Transverse colon (tissue), 4 donors: Measurements from ENCODE around the gene TMC7. TPM values are rescaled to one million over a fixed set of nuclear protein-coding genes. Genes with fewer than 3 reads are reported as not detected.

Experiments used
- DNase-seq: peaks from one replicate; pipeline ENCODE4 v3.0.0-alpha.2; 2019
- H3K27ac ChIP-seq, 4 donors: fragments of 200-600 bp; sonication (generic); 2 replicates each; pipeline ENCODE4 v1.5.1; 2016 to 2018; ENCODE audit warnings: inconsistent platforms in 4 of 4
- H3K27me3 ChIP-seq: fragments of 200-600 bp; sonication (generic); 2 replicates; pipeline ENCODE4 v1.5.1; 2017; ENCODE audit warnings: inconsistent platforms
- H3K36me3 ChIP-seq, 4 donors: fragments of 200-600 bp; sonication (generic); 2 replicates each; pipeline ENCODE4 v1.5.1; 2017 to 2019; ENCODE audit warnings: inconsistent platforms in 4 of 4
- H3K4me1 ChIP-seq, 4 donors: fragments of 200-600 bp; sonication (generic); 2 replicates each; pipeline ENCODE4 v1.5.1; 2017 to 2020; ENCODE audit warnings: inconsistent platforms in 4 of 4
- H3K4me3 ChIP-seq, 4 donors: fragments of 200-600 bp; sonication (generic); 1 replicate in 1 of 4; 2 replicates in 3 of 4; pipeline versions ENCODE4 v1.5.1 to v1.6.1; 2017 to 2019; ENCODE audit warnings: inconsistent platforms in 4 of 4
- H3K9me3 ChIP-seq, 2 donors: fragments of 200-600 bp; sonication (generic); 2 replicates each; pipeline ENCODE4 v1.5.1; 2017 to 2019; ENCODE audit warnings: inconsistent platforms in 2 of 2
- EP300 ChIP-seq: sonication (generic); formaldehyde crosslinking; IDR thresholded peaks from one replicate; pipeline ENCODE4 v1.6.1; 2017; ENCODE audit warnings: antibody characterized with exemption, low read depth
- POLR2A ChIP-seq: fragments of 450-650 bp; IDR thresholded peaks from one replicate; pipeline ENCODE4 v1.6.1; 2016; ENCODE audit warnings: antibody characterized with exemption, mild to moderate bottlenecking, moderate library complexity
- POLR2AphosphoS5 ChIP-seq, 3 donors: sonication (generic); formaldehyde crosslinking; IDR thresholded peaks; one replicate each; pipeline ENCODE4 v1.6.1; 2016; ENCODE audit warnings: antibody characterized with exemption in 3 of 3
- WGBS, 2 donors: methylation state at CpG; one replicate each; pipeline ENCODE4 v1.1.5; 2018; ENCODE audit warnings: low coverage in 1 of 2; 5-methylcytosine and 5-hydroxymethylcytosine counted together
- in situ Hi-C, 4 donors: fragments of 200-750 bp; cut with MboI; loops; one replicate each; pipeline versions ENCODE4 v1.15.0 to v1.15.1; 2017; ENCODE audit warnings: low sequenced_read_pairs in 3 of 4, low pct_ligation_motif_present in 1 of 4, low pct_unique_long_range_greater_than_20kb in 1 of 4
- intact Hi-C: fragments of 100-400 bp; cut with DNase I; formaldehyde crosslinking; loops from one replicate; pipeline ENCODE4 v1.15.1; 2023; ENCODE audit warnings: low total_unique reads
- total RNA-seq, 4 donors: library from RNA; depleted of rRNA; stranded (reverse); fragments of >200 nt; gene quantifications; one replicate each; pipeline ENCODE4 v1.1.0, GENCODE V29; 2016
- TF ChIP-seq, protein P1 (sequence below), 5 experiments: fragments of 200-600 bp in 3 of 5; fragments of 450-650 bp in 2 of 5; sonication (generic) in 3 of 5; IDR thresholded peaks; 1 replicate in 2 of 5; 2 replicates in 3 of 5; pipeline ENCODE4 v1.5.1; 2016 to 2017; ENCODE audit warnings: antibody characterized with exemption in 5 of 5, inconsistent platforms in 3 of 5, mild to moderate bottlenecking in 2 of 5, moderate library complexity in 1 of 5

Gene TMC7
- total RNA-seq, 4 donors from 2014 or later, result 4.4 to 9.7 (median 6.2) TPM

DNA sequence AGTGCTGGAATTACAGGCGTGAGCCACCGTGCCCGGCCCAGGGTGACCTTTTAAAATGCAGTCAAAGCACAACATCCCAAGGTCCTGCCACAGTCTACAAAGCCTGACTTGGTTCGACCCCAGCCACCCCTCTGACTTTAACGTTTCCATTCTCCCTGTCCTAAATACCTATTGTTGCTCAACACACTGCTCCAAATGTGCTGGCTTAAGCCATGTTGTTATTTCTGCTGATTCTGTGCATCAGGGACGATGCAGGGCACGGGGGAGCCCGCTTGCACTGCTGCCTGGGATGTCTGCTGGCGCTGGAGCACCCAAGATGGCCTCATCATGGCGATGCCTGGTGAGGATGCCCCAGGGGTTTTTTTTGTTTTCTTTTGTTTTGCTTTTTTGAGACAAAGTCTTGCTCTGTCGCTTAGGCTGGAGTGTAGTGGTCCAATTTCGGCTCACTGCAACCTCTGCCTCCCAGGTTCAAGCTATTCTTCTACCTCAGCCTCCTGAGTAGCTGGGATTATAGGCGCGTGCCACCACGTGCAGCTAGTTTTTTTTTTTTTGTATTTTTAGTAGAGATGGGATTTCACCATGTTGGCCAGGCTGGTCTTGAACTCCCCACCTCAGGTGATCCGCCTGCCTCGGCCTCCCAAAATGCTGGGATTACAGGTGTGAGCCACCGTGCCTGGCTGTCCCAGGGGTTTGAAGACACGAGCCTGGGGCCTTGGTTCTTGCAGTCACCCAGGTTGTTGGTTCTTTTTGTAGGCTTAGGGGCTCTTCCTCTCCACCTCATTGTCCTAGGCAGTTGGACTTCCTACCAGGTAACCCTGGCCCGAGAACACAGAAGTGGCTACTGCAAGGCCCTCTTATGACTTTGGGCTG lies 22.9 kb downstream of the TMC7 start:
- H3K9me3 ChIP-seq, result no peaks in the 10 kb centered on the region
- intact Hi-C loops (no loop called here), in situ Hi-C loops (no loop called here)
- no peaks in the 10 kb centered on the region for H3K27me3 ChIP-seq
- WGBS, 2 donors, result 90 to 91% methylated on average over 6 to 20 of the region's 20 CpGs
- TF ChIP-seq, protein P1, sequence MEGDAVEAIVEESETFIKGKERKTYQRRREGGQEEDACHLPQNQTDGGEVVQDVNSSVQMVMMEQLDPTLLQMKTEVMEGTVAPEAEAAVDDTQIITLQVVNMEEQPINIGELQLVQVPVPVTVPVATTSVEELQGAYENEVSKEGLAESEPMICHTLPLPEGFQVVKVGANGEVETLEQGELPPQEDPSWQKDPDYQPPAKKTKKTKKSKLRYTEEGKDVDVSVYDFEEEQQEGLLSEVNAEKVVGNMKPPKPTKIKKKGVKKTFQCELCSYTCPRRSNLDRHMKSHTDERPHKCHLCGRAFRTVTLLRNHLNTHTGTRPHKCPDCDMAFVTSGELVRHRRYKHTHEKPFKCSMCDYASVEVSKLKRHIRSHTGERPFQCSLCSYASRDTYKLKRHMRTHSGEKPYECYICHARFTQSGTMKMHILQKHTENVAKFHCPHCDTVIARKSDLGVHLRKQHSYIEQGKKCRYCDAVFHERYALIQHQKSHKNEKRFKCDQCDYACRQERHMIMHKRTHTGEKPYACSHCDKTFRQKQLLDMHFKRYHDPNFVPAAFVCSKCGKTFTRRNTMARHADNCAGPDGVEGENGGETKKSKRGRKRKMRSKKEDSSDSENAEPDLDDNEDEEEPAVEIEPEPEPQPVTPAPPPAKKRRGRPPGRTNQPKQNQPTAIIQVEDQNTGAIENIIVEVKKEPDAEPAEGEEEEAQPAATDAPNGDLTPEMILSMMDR (IDR thresholded peaks at IDR 0.05), result no peak
- TF ChIP-seq POLR2A (no peak), EP300 (no peak), POLR2AphosphoS5 (IDR thresholded peaks at IDR 0.05) (no peak)
- H3K4me1 ChIP-seq, result peaks cover 0 to 12% (median 2%) of the 10 kb centered on the region in 4 donors
- H3K36me3 ChIP-seq, result no peaks in the 10 kb centered on the region
- peak overlapping the region in 3 of 4 donors; percentile 35 to 52 (median 41) for H3K27ac ChIP-seq
- DNase-seq, result no peak
- no peak overlapping the region for H3K4me3 ChIP-seq

DNA sequence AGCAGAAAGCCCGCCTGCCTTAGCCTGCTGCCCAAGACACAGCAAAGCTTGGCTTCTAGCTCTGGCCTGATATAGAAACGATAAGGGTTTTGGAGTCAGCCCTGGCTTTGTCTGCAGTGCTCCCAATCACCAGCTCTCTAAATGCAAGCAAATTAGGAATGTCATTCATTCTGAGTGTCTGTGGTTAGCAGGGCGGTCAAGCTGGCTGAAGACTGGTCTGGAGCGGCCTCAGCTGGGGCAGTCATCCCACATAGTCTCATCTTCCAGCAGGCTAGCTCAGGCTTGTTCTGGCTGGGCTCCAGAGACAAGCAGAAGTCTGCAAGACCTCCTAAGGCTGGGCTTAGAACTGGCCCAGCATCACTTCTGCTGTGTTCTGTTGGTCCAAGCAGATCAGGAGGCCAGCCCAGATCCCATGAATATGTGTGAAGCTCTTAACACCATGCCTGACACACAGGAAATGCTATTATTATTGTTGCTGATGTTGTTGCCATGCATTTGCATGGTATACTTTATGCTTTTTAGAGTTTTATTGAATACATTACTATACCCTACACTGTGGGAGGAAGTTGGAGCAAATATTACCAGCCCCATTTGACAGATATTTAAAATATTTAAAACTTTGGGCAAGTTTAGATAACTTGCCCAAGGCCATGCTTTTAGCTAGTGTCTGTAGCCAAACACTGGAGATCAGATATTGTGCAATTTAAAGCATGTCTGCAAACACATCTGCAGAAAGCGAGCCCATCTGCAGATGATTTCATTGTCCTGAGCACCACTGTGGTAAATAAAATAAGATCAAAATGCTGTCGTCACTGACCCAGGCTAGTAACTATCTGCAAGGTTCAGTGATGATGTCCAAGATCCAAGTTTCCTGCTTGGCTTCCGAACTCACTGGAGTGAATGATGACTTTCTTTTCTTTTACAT lies 24.8 kb downstream of the TMC7 start:
- no peak for DNase-seq
- Histone ChIP-seq H3K27ac (no peak overlapping the region), H3K9me3 (no peaks in the 10 kb centered on the region), H3K36me3 (no peaks in the 10 kb centered on the region), H3K4me3 (no peak overlapping the region), H3K4me1 (peaks cover 0 to 12% (median 2%) of the 10 kb centered on the region in 4 donors), H3K27me3 (no peaks in the 10 kb centered on the region)
- in situ Hi-C loops (no loop called here), intact Hi-C loops (no loop called here)
- 79 to 84% methylated on average over 3 to 7 of the region's 7 CpGs for WGBS, 2 donors
- TF ChIP-seq EP300 (no peak), POLR2AphosphoS5 (IDR thresholded peaks at IDR 0.05) (no peak), POLR2A (no peak)
- TF ChIP-seq, protein P1 (IDR thresholded peaks at IDR 0.05), result no peak

DNA sequence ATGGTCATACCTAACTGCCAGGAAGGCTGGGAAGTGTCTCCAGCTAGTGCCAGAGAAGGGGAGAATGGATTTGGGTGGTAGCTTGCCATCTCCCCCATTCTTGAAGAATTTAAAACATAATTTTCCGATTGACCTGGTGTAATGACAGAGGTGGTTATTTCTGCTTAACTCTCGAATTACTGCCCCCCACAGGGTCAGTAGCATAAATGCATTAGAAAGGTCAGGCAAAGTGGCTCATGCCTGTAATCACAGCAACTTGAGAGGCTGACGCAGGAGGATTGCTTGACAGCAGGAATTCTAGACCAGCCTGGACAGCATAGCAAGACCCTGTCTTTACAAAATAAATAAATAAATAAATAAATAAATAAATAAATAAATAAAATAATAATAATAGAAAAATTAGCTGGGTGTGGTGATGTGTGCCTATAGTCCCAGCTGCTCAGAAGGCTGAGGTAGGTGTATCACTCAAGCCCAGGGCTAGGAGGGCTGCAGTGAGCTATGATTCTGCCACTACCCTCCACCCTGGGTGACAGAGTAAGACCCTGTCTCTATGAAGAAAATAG lies 27.5 kb downstream of the TMC7 start:
- in situ Hi-C loops, result no loop called here
- DNase-seq, result no peak
- no peaks in the 10 kb centered on the region for H3K36me3 ChIP-seq
- H3K27me3 ChIP-seq, result no peaks in the 10 kb centered on the region
- no peaks in the 10 kb centered on the region for H3K9me3 ChIP-seq
- no peak overlapping the region for H3K27ac ChIP-seq
- peaks cover 0 to under 1% (median 0%) of the 10 kb centered on the region in 4 donors for H3K4me1 ChIP-seq
- intact Hi-C loops, result no loop called here
- H3K4me3 ChIP-seq, result no peak overlapping the region
- TF ChIP-seq EP300, result no peak
- TF ChIP-seq POLR2AphosphoS5 (IDR thresholded peaks at IDR 0.05), result no peak
- no peak for TF ChIP-seq POLR2A
- TF ChIP-seq, protein P1 (IDR thresholded peaks at IDR 0.05), result no peak
- 75 to 97% methylated on average over 3 of the region's 3 CpGs for WGBS, 2 donors

DNA sequence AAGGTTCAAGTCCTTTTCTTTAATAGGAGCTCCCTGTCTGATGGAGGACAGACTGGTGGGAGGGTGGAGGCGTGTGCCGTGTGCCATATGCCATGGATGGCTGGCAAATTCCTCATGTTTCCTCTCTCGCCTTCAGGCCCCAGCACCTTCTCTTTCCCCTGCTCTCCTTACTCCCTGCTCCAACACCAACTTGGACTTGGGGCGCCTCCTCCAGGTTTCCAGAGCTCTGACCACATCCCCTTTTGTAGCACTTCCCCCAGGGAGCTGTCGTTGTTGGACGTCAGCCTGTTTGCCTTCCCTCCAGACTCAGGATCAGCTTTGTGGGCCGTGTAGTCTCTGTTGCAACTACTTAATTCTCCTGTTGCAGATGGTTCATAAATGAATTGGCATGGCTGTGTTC lies 30.7 kb downstream of the TMC7 start:
- peak; percentile 33 for DNase-seq
- WGBS, 2 donors, result 65% methylated on average over 7 of the region's 7 CpGs; no CpG with 5 or more reads in 1 of the 2 donors

More for the DNA sequence above, 30.7 kb downstream of the TMC7 start:
- H3K36me3 ChIP-seq, result no peaks in the 10 kb centered on the region
- no peaks in the 10 kb centered on the region for H3K9me3 ChIP-seq
- in situ Hi-C loops, result no loop called here
- intact Hi-C loops, result no loop called here
- no peak overlapping the region for H3K4me3 ChIP-seq
- no peaks in the 10 kb centered on the region for H3K4me1 ChIP-seq
- TF ChIP-seq POLR2AphosphoS5 (IDR thresholded peaks at IDR 0.05) (no peak), POLR2A (no peak), EP300 (no peak)
- TF ChIP-seq, protein P1 (IDR thresholded peaks at IDR 0.05), result no peak
- no peaks in the 10 kb centered on the region for H3K27me3 ChIP-seq
- H3K27ac ChIP-seq, result no peak overlapping the region
